Activated T-helper 1 cell treated with anti-CD3 and anti-CD28 coated beads, Interleukin-12 subunit alpha, Interleukin-12 subunit beta, Interleukin-2, Interleukin-4 antibody, amounts not matched to agents 30 ng/mL and 10 ng/mL and 1 ng/mL, durations not matched to agents 14 hours and 24 hours and 36 hours (primary cell): ENCODE measurements around the gene AP3S1. TPM values are rescaled to one million over a fixed set of nuclear protein-coding genes. Genes with fewer than 3 reads are reported as not detected.

Source experiments
- DNase-seq: peaks from one replicate; pipeline ENCODE4 v3.0.0; 2021; ENCODE audit warnings: low spot score
- H3K27ac Mint-ChIP-seq: one replicate; pipeline ENCODE4 v1.8.0; 2021; ENCODE audit warnings: mild to moderate bottlenecking, mixed read lengths
- H3K27me3 Mint-ChIP-seq: one replicate; pipeline ENCODE4 v1.8.0; 2022; ENCODE audit warnings: mild to moderate bottlenecking, moderate library complexity, mixed read lengths; ENCODE audit not compliant: insufficient read depth
- H3K36me3 Mint-ChIP-seq: one replicate; pipeline ENCODE4 v1.8.0; 2021; ENCODE audit warnings: low read depth, mixed read lengths
- H3K4me1 Mint-ChIP-seq: one replicate; pipeline ENCODE4 v1.8.0; 2021; ENCODE audit warnings: low read depth, mixed read lengths
- H3K4me3 Mint-ChIP-seq: one replicate; pipeline ENCODE4 v1.8.0; 2021; ENCODE audit warnings: mild to moderate bottlenecking, moderate library complexity, mixed read lengths
- H3K9me3 Mint-ChIP-seq: one replicate; pipeline ENCODE4 v1.8.0; 2021; ENCODE audit warnings: mixed read lengths
- intact Hi-C: fragments of 100-400 bp; cut with micrococcal nuclease; formaldehyde crosslinking; loops from one replicate; pipeline ENCODE4 v1.15.1; 2024
- total RNA-seq: library from RNA; stranded (reverse); gene quantifications from 2 replicates; pipeline ENCODE4 v1.2.3, GENCODE V29; 2022

AP3S1 gene
- total RNA-seq, 1 donor from 2014 or later = 49.7 TPM

DNA sequence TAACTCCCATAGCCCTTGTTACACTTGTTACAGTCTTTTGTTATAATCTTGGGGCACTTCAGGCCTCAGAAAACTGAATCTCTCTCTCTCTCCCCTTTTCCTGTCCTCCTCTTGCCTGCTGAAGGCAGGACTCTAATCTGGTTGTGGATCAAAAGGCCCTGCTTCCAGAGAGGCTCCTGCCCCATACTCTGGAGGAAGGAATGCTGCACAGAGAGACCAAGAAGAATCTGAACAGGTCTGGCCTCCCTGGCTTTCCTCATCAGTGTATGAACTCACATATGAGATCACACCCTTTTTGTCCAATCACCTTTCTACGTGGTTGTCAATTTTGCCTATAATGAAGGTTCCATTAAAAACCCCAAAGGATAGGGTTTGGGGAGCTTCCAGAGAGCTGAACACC lies 94.3 kb downstream of the AP3S1 start:
- intact Hi-C loops = no loop called here
- Mint-ChIP-seq H3K27me3 (peaks cover 6% of the 10 kb centered on the region), H3K4me1 (no peaks in the 10 kb centered on the region), H3K4me3 (no peak overlapping the region), H3K27ac (no peak overlapping the region), H3K36me3 (no peaks in the 10 kb centered on the region), H3K9me3 (no peaks in the 10 kb centered on the region)
- DNase-seq = no peak

DNA sequence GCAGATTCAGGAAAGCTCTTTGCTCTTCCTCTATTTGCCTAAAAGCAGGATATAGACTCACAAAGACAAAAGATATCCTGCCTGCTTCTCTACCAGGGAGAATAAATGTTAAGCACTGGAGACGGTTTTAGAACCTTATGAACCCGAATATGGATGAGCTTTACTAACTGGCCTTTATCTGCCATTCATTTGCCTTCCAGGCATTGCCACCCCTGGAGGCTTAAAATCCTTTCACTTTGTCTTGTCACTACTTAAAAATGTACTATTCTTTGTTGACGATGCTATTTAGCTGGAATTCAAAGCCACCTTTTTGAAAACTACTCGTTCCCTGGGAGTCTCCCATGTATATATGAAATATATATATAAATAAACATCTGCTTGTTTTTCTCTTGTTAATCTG lies 97.3 kb downstream of the AP3S1 start:
- DNase-seq = no peak
- H3K4me1 Mint-ChIP-seq = no peaks in the 10 kb centered on the region
- H3K9me3 Mint-ChIP-seq = no peaks in the 10 kb centered on the region
- H3K4me3 Mint-ChIP-seq = no peak overlapping the region
- no peaks in the 10 kb centered on the region for H3K36me3 Mint-ChIP-seq
- peaks cover 3% of the 10 kb centered on the region for H3K27me3 Mint-ChIP-seq
- no peak overlapping the region for H3K27ac Mint-ChIP-seq
- intact Hi-C loops = no loop called here

DNA sequence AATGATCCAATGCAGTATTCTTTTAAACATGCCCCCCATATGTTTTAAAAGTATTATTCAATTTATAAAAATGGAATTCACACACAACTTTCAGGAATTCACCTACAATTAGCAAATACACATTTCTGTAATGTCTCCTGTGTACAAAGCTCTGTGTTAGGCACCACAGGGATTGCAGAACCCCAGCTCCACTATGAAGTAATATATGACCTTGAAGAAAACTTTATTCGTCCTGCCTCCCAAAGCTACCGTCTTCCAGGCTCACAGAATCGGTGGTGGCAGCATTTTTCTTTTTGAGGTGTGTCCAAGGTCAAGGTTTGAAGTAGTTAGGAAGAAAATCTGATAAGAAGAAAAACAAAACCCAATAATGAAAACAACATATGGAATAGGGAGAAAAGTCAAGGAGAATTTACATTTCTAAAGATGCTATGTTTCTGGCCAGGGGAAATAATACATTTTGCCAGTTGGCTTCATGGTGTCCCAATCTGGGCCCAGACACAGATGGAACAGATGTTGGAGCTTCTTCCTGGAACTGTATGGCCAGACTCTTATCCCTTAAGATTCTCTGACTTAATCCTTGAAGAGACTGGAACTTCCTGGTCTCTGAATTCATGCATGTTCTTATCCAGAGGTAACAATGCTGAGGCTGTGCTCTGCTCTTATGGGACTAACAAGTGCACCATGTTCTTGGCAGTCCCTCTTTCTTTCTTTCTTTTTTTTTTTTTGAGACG lies 98.5 kb downstream of the AP3S1 start:
- no peaks in the 10 kb centered on the region for H3K36me3 Mint-ChIP-seq
- intact Hi-C loops = no loop called here

DNA sequence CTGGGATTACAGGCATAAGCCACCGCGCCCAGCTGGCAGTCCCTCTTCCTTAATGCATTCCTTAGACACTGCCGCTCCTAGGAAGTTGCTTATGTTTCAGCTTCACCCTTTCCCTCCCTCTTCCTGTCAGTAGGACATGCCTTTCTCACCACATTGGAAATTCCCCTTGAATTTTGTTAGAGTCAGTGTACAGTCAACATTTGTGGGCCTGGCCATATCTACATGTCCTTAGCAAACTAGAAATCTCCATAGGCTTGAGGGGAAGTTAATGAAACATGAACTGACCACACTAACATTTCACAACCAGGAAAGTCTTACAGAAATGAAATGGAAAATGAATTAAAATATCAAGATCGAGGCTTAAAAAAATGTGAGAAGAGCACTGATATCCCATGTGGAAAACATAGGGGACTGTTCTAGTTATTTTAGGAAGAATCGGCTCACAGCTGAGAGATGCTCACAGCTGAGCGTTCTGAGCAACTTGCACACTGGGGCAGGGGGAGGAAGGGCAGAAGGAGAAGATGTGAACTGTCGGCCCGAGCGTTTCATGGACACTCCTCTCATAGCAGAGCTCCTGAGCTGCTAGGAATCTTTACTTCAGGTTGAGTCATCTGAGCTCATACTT lies 99.4 kb downstream of the AP3S1 start:
- no peaks in the 10 kb centered on the region for H3K36me3 Mint-ChIP-seq
- H3K27ac Mint-ChIP-seq = no peak overlapping the region
- intact Hi-C loops = no loop called here
- H3K27me3 Mint-ChIP-seq = no peaks in the 10 kb centered on the region
- no peak for DNase-seq
- H3K9me3 Mint-ChIP-seq = no peaks in the 10 kb centered on the region
- H3K4me3 Mint-ChIP-seq = no peak overlapping the region
- H3K4me1 Mint-ChIP-seq = no peaks in the 10 kb centered on the region

More for the DNA sequence above, 98.5 kb downstream of the AP3S1 start:
- Mint-ChIP-seq H3K27ac (no peak overlapping the region), H3K4me3 (no peak overlapping the region), H3K27me3 (no peaks in the 10 kb centered on the region), H3K9me3 (no peaks in the 10 kb centered on the region), H3K4me1 (no peaks in the 10 kb centered on the region)
- no peak for DNase-seq

DNA sequence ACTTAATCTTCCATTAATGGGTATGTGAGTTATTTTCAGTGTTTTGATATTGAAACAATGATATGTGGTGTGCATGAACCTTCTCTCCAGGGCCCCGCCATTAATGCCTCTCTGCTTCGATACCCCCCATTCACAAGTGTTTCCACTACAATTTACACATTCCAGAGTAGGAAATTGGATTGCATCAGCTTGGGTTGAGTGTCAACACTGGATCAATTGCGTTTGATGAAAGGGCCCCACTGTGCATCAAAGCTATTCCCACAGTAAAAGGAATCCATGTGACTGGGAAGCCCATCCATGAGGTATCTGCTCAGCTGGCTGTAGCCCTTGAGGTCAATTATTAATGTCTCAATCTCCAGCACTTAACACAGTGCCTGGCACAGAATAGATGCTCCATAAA lies 102.8 kb downstream of the AP3S1 start:
- intact Hi-C loops = no loop called here
- H3K36me3 Mint-ChIP-seq = no peaks in the 10 kb centered on the region
- H3K4me1 Mint-ChIP-seq = no peaks in the 10 kb centered on the region
- no peak for DNase-seq
- no peaks in the 10 kb centered on the region for H3K27me3 Mint-ChIP-seq
- no peaks in the 10 kb centered on the region for H3K9me3 Mint-ChIP-seq
- no peak overlapping the region for H3K27ac Mint-ChIP-seq
- H3K4me3 Mint-ChIP-seq = no peak overlapping the region

DNA sequence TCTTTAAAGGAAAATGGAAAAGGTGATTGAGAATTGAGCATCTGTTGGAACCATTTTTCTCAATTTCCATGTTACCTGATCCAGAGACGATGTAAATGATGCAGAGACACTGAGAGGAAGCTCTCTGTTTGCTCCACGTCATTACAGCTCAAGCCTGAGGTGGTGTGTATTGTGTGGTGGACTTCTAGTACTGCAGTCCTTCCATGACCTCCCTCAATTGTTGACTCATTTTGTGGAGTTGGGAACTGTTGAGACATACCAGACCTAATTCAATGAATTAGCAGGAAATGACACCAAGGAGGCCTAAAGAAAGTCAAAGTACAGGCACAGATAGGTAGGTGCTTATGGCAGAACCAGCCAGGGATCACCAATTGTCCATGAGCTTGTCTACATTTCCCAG lies 104.9 kb downstream of the AP3S1 start:
- DNase-seq = no peak
- Mint-ChIP-seq H3K9me3 (no peaks in the 10 kb centered on the region), H3K27me3 (no peaks in the 10 kb centered on the region), H3K4me3 (no peak overlapping the region), H3K27ac (no peak overlapping the region), H3K4me1 (no peaks in the 10 kb centered on the region), H3K36me3 (no peaks in the 10 kb centered on the region)
- intact Hi-C loops = no loop called here

DNA sequence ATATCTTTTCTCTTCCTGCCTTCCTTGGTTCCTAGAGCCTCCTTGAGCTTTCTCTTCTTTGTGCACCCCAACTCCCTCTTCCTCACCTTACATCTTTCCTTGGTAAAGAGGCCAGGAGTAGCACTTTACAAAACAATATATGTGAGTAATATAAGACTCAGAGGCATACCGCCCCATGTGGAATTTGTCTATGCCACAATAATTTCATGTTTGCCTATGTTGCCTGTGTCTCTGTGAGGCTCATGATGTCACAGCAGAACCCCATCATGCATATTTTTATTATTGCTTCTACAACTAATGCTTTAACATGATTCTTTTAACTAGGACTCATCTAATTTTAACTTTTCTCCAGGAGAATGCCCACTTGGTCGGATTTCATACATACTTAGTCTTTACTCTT lies 105.5 kb downstream of the AP3S1 start:
- Mint-ChIP-seq H3K4me1 (no peaks in the 10 kb centered on the region), H3K27me3 (no peaks in the 10 kb centered on the region), H3K9me3 (no peaks in the 10 kb centered on the region), H3K36me3 (no peaks in the 10 kb centered on the region), H3K4me3 (no peak overlapping the region), H3K27ac (no peak overlapping the region)
- intact Hi-C loops = no loop called here
- no peak for DNase-seq

DNA sequence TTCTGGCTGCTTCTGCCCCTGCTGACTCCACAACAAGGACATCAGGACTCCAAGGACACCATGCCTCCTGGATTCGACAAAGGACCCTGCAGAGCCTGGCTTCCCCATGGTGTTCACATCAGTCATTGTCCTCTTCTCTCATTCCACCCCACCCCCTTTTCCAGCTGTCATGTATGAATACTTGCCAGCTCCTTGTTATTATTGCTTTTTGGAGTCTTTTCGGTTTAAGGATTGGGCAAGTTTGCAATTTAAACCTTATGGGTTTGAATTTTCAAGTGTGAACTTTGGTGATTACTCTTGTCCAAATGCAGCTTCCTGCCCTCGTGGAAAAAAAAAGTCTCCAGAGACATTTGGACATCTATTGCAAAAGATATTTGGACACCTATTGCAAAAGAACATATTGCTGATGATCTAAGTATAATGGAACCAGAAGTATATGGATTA lies 106.4 kb downstream of the AP3S1 start:
- no peak overlapping the region for H3K27ac Mint-ChIP-seq
- DNase-seq = no peak
- no peaks in the 10 kb centered on the region for H3K27me3 Mint-ChIP-seq
- no peaks in the 10 kb centered on the region for H3K9me3 Mint-ChIP-seq
- H3K4me1 Mint-ChIP-seq = no peaks in the 10 kb centered on the region
- H3K4me3 Mint-ChIP-seq = no peak overlapping the region
- no peaks in the 10 kb centered on the region for H3K36me3 Mint-ChIP-seq
- intact Hi-C loops = no loop called here

DNA sequence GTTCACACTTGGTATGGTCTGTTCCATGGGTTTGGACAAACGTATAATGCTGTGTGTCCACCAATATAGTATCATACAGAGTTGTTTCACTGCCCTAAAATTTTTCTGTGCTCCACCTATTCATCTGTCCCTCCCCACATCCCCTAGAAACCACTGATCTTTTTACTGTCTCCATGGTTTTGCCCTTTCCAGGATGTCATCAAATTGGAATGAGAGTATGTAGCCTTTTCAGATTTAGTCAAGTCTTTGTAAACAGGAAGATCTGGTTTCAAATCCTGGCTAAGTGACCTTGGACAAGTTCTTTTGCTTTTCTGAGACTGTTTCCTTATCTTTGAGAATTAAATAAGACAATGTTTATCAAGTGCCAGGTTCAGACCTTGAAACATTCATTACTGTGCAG lies 107.4 kb downstream of the AP3S1 start:
- intact Hi-C loops = no loop called here
- no peak for DNase-seq
- Mint-ChIP-seq H3K36me3 (no peaks in the 10 kb centered on the region), H3K27me3 (no peaks in the 10 kb centered on the region), H3K9me3 (no peaks in the 10 kb centered on the region), H3K4me1 (no peaks in the 10 kb centered on the region), H3K27ac (no peak overlapping the region), H3K4me3 (no peak overlapping the region)

DNA sequence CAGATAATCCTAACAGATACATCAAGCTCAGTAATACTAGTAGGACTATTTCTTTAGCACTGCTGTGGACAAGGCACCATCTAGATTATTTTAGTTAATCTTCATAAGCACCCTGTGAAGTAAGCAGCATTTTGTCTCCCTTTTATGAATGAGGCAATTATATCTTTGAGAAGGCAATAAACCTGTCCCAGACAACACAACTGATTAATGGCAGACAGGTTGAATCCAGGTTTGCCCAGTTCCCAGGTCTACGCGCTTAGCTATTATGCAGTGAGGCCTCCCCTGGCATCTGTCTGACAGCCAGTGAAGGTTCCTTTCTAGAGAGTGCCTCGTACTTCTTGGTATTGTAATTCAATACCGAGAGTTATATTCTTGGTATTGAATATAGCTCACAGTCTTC lies 110.9 kb downstream of the AP3S1 start:
- intact Hi-C loops = no loop called here
- no peaks in the 10 kb centered on the region for H3K9me3 Mint-ChIP-seq
- no peaks in the 10 kb centered on the region for H3K36me3 Mint-ChIP-seq
- no peaks in the 10 kb centered on the region for H3K27me3 Mint-ChIP-seq
- no peaks in the 10 kb centered on the region for H3K4me1 Mint-ChIP-seq
- DNase-seq = no peak
- H3K4me3 Mint-ChIP-seq = no peak overlapping the region
- no peak overlapping the region for H3K27ac Mint-ChIP-seq

DNA sequence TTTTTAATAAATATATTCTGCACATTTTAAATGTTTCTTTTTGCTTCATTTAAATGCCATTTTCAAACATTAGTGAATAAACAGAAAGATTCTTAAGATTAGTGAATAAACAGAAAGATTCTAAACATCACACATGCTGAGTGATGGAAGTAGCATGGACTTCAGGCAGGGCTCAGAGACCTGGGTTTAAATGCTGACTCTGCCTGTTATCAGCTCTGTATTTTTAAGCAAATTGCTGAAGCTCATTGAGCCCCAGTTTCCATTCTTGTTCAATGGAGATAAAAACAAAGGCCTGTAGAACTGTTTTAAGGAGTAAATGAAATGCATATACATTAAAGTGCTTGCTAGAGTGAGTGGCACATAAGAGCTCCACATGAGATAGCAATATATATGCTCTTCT lies 112.4 kb downstream of the AP3S1 start:
- intact Hi-C loops = no loop called here
- H3K27ac Mint-ChIP-seq = no peak overlapping the region
- DNase-seq = no peak
- no peak overlapping the region for H3K4me3 Mint-ChIP-seq
- H3K9me3 Mint-ChIP-seq = no peaks in the 10 kb centered on the region
- H3K36me3 Mint-ChIP-seq = no peaks in the 10 kb centered on the region
- no peaks in the 10 kb centered on the region for H3K4me1 Mint-ChIP-seq
- H3K27me3 Mint-ChIP-seq = peaks cover 6% of the 10 kb centered on the region

DNA sequence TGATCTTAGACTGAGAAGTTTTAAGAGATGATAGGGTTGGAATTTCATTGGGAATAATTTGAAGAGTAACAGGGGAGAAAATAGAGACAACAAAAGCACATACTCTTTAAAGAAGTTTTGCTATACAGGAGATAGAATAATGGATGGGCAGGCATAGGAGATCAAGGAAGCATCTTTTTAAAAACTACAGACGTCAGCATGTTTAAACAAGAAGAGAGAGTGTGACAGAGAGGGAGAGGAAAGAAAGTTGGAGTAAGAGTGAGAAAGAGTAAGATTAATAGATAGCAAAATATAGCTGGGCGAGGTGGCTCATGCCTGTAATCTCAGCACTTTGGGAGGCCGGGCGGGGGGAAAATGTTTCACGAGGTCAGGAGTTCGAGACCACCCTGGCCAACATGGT lies 115.2 kb downstream of the AP3S1 start:
- Mint-ChIP-seq H3K4me3 (no peak overlapping the region), H3K9me3 (no peaks in the 10 kb centered on the region), H3K4me1 (no peaks in the 10 kb centered on the region), H3K36me3 (no peaks in the 10 kb centered on the region), H3K27me3 (peaks cover 22% of the 10 kb centered on the region), H3K27ac (no peak overlapping the region)
- DNase-seq = no peak
- intact Hi-C loops = no loop called here

DNA sequence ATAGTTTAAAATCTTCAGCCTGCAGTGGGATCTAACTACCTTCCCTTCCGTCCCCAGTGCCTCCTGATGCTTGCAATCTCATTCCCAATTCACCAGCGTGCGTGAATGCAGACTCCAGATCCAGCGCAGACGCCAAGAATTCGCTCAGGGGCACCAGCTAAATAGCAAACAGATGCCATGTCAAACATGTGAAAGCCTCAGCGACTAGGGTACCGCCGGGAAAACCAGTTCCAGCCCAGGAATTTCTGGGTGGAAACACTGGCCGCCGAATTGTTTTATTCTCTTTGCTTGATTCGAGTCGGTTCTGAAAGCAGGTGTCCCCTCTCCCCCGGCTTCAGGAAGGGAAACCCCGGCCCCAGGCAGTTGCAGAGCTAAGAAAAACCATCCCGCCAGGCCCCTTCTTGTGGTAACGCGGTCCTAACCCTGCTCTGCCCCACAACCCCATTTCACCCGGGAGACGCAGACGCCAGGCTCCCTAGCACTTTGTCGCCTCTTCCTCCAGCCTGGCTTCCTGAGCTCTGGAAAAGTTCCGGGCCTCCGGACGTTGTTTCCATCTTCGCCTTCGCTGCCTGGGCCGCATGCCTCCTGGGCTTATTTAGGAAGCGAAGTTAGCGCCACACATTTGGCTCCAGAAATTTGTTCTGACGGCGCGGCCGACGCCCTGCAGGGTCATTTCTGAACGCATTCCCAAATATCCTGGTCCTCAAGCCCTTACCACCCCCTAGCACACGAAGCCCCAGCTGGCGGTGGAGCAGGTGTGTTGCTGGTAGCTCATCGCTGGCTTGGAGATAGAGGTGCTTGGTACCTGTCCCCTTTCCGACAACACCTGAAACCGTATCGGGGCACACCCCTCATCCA lies 119.9 kb downstream of the AP3S1 start:
- Mint-ChIP-seq H3K4me1 (no peaks in the 10 kb centered on the region), H3K36me3 (peaks cover 2% of the 10 kb centered on the region), H3K27ac (no peak overlapping the region), H3K27me3 (peaks cover 50% of the 10 kb centered on the region), H3K9me3 (no peaks in the 10 kb centered on the region), H3K4me3 (no peak overlapping the region)
- intact Hi-C loops = loop anchor here (1.0 to 5.0 kb wide), 2 partner anchors 146 to 611 kb away; partner anchors contain the start of gene SEMA6A
- DNase-seq = no peak
